ENCODE measurements around the gene DENND1A.

The DENND1A gene

DNA sequence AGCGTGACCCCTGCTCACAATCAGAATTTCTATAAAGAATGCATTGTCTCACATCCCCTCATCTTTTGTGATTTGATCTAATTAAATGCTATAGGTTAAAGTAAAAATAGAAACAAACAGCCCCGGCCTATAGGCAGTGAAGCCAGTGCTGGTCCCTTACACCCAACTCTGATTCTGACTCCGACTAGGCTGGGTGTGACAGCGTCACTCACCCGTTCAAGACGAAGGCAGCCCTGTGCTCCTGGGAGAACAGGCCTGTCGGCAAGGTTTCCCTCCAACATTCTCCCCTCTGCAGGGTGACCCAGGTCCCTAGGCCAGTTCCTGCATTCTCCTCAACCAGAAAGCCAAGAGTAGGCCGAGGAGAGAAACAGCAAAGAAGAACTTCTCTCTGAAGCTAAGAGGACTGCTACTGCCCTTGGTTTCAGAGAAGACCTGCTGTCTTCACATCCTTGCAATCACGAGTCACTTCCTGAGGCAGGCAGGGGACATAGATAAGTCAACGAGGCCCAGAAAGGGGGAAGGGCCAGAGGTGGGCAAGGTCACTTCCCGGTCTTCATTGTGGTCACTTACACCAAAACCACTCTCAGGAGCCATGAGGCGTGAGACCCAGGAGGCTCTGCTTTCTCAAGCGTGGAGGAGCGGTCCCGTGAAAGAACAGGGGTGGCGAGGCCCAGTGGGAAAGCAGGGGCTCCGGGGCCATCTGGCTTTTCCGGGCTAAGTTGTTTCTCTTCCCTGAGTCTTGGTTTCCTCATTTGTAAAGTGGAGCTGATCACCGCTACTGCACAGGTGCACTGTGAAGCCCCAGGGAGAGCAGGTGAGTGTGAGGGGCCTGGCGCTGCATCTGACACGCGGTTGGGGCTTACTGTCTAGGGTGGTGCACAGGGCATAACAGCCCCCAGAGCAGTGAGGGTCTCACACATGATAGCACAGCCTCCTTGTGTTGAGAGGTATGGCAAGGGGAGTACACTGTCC is 373.2 kb downstream of the DENND1A start:
- FAIRE-seq, result no peak

DNA sequence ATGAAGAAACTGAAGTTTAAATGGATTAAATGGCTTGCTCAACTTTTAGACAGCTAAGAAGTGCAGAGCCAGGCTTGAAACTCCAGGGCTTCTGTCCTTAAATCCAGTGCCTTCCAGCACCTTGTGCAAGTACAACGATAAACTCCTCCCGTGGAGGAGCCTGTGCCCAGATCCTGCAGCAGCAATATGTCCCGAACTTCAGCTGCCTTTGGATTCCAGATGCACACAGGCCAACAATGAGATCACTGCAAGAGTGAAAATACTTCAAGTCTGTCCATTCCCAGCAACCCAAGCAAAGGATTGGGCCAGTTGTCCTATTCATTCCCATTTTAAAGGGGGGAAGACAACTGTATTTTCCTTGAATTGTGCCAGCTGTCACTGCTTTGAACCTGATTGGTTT is 374.3 kb downstream of the DENND1A start:
- no peak for FAIRE-seq

DNA sequence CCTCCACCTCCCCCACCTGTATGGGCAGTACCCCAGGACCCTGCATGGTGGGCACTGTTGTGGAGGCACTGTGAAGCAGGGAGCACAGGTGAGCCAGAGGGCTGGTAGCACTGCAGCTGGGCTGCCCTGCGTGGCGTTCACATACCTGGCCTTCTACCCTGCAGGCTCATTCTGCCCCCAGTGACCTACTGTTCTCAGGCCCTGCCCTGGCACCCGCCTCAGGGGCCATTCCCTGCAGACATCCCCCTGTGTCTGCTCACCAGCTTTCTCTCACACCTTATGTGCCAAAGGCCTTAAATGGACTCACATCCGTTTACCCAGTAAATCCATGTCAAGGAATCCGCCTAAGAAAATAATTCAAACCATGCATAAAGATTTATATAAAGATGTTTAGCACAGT is 377.4 kb downstream of the DENND1A start:
- FAIRE-seq, result no peak

DNA sequence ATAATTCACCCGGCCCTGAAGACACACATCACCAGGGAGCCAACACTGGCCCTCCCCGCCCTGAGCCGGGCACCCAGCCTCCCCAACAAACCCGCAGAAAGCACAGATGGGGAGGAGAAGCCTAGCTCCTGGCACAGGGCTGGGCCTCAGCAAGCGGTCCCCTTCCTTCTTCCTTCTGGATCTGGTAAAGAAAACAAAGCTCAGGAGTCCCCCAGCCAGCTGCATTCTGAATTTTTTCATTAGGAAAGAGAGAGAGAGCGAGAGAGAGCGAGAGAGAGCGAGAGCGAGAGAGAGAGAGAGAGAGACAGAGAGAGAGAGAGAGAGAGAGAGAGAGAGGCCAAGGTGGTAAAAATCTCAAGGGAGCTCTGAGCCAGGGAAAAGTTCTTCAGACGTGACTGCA is 378.2 kb downstream of the DENND1A start:
- no peak for FAIRE-seq

DNA sequence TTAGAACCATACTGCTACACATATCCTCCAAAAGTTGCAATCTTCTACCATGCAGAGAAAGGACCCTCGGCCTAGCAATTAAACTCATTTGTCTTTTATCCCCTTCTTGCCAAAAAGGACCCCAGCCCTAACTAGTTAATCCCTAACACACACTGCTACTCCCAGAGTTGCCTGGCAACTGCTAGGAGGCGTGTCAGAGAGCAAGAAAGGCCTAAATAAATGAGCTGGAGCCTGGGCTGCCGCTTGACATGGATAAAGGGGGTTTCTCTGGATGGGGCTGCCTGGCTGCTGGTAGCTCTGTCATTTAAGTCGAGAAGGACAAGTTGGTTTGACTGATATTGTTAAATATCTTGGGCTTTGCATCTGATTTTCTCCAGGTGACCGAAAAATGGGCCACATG is 379.1 kb downstream of the DENND1A start:
- FAIRE-seq, result no peak

DNA sequence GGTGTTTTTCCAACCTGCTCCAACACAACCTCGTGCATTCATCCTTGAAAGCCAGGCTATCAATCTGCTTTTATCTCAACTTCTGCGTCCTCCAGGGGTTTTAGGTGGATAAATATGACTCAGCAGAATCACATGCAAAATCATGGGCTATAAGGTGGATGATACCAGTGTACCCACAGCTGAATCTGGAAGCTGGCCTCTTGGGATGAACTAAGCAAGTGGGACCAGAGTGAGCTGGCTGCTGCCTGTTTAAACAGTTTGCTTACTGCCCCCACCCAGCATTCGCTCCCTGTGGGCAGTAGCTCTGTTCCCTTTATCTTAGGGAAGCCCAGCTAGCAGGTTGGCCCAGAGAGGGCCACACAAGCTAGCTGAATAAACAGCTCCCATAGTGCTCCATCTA is 379.9 kb downstream of the DENND1A start:
- no peak for FAIRE-seq

DNA sequence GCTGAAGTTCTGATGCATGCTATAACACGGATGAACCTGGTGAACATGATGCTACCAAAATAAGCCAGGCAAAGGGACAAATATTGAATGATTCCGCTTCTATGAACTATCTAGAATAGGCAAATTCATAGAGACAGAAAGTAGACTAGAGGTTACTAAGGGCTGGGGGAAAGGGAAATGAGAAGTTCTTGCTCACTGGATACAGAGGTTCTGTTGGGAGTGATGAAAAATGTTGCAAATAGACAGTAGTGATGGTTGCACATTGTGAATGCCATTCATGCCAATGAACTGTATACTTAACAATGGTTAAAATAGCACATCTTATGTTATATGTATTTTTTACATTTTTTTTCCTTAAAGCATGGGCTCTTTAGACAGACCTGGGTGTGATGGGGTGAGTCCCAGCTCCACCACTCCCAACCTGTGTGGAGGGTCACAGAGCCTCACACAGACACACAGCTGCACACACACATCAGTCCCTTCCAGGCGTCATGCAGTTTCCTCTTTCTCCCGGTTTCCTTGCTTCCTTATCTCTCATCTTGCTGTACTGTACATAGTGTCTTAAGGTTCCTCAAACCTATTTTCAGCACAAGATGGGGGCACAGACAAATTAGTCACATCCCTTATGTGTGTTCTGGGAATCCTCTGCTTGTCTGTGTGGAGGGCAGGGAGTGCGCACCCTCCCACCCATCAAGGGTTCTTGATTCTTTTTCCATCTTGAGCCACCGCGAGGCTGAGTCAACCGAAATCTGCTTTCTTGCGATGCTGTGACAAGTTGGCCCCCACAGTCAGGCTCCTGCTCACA is 381.0 kb downstream of the DENND1A start:
- no peak for FAIRE-seq

DNA sequence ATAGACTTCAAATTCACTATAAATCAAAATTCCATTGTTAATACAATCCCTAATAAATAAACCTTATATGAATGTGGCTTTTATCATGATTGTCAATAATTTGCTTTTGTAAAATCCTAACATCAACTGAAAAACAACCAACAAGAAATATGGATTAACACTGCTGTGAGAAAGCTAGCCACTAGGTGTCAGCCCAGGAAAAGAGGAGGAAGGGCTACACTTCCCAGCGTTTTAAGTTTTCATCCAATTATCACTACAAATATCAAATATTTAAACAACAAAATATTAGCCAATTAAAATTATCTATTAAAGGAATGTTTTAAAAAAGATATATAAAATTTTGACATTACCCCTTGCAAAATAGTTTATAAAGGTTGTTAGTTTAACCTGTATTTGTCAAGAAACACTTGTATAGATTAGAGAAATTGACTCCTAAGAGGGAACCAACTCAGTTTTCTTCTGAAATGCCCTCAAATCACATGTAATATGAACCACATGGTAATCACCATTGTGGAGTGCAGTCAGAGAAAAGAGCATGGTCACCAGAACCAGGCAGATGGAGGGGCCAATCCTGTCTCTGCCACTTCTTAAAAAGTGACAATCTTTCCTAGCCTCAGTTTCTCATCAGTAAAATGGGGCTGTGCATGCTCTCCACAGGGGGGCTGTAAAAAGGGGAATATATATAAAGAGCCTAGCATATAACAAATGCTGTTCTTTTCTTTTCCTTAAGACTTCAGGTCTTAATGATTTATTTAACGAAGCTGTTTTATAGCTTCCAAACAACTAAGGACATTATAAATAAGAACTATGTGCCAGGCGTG is 385.7 kb downstream of the DENND1A start:
- peak; percentile 24 for FAIRE-seq

DNA sequence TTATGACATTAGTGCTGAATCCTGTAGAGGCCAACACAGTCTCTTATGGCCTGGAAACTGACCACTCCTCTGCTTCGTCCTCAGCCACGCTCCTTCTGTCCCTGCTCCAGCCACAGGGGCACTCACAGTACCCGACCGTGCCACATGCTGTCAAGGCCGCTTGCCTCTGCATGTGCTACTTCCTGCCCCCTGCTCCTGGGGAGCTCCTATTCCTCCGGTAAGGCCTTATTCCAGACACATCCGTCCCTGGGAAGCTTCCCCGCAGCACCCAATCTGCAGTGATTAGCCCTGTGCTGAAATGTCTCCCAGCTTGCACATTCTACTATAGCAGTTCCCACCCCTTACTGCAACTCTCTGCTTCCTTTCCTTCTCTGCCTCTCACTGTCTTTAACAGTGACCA is 386.4 kb downstream of the DENND1A start:
- FAIRE-seq, result no peak

DNA sequence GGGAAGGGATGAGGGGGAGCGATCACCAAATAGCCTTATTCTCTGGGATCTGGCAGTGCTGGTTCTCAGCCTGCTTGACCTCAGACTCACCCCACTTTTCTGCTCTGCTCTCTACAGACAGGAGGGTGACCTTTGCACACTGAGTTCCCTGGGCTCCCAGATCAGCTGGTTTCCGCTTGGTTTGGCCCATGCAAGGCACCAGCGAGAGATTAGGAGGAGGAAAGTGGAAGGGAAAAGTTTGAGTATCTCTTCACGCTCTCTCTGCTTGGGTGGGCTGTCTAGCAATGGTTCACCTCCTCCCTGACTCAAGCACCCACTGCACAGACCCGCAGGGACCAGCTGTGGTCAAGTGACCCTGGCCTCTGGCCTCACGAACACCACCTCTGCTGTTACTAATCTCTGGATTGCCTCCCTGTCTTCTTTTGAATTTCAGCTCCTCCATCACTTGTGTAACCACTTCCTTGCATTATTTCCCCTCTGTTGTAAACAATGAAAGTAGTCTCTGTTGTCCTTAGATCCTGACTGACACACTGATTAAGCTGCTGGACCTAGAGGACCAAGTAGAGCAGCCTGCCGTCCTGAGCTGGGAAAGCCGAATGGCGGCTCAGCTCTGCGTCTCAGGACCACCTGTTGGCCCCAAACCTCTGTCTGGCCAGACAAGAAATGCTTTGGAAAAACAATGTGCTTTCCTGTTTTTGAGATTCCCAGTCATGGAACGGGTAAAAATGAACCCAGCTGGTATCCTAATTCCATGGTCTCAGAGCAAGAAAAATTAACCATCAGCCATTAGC is 387.3 kb downstream of the DENND1A start:
- FAIRE-seq, result no peak

DNA sequence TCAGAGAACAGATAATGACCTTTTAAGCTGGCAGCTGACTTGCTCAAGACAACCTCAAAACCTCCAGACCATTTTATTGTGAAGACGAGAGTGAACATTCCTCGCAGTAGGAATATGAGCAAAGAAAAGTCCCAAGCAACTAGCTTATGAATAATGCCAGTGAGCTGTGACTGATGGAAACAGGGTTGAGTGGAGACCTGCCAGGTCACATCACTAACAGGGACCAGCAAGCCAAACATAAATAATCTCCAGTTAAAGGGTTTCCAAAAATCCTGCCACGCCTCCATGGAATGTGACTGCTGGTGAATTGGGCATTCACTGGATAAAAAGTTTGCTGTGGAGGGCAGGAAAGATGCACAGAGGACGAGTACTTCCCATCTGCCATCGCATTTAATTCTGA is 388.5 kb downstream of the DENND1A start:
- no peak for FAIRE-seq

DNA sequence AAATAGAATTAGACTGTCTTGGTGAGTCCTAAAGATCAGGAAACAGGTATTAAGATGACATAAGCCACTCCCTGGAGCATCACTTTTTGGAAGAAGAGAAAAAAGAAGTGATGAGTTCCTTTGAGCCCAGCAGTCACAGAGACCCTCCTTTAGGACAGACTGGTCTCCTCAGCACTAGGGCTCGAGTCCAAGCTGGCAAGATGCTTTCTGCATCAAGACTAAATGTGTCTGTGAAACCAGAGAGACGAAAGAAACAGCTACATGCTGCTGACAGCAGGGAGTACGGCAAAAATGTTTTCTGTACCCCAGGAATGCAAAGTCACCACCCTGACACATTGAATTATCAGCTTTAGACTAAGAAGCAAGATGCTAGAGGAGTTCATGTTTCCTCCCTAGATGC is 389.5 kb downstream of the DENND1A start:
- FAIRE-seq, result no peak

DNA sequence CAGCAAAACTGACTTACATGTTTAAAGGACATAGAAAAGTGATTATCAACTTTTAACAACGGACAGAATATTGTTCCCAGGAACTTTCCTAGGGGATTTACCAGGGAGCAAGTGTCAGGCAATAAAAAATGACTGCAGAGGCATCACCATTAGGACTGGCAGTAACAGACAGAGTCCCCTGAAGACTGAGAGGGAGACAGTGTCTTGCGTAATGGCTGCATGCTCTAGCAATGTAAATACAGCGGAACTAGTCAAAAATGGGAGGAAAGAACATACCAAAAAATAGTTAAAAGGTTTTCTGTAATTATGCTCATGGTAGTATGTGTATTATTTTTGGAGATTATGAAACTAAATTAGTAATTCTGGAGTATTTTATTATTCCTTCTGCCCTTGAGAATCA is 392.1 kb downstream of the DENND1A start:
- FAIRE-seq, result no peak

DNA sequence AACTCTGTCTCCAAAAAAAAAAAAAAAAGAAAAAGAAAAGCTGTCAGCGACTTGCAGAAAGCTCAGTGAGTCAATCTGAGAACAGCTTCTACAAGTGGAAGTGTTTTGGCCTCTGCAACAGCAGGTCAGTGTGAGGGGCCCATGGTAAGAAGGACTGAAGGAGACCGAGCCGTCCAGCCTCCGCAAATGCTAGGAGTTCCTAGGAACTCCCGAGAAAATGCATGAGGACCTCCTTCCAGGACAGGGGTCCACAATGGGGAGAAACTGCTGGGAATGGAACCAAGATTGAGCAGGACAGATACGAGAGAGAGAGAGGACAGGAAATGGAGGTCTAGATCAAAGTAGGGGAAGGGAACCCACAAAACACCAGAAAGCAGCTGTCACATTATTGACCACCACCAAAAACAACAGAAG is 393.5 kb downstream of the DENND1A start:
- no peak for FAIRE-seq

DNA sequence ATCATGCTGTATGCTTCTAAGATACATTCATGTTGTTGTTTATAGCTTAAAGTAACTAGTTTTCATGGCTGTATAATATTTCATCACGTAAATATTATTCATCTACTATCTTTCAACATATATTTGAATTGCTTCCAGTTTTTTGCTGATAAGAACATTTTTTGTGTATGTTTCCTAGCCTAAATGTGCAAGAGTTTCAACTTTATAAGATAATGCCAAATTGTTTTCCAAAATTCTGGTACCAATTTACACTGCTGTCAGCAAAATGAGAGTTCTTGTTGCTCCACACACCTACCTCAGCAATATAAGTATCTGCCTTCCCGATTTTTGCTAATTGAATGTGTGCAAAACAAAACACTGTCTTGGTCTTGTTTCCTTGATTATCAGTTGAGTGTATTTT is 395.6 kb downstream of the DENND1A start:
- FAIRE-seq, result no peak

DNA sequence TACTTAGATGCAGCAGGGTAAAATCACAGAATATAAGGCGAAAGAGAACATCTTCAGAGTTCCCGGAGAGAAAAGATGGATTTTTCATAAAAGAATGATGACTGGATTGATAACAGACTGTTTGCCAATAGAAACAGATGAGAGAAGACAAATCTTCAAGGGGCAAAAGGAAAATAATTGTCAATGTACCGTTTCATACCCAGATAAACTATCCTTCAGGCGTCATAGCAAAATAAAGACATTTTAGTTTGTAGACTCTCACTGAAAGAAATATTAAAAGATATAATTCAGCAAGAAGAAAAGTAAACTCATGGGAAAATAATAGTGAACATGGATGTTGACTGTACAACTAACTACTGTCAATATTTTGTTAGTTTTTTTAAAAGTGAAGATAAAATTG is 399.7 kb downstream of the DENND1A start:
- FAIRE-seq, result no peak

DNA sequence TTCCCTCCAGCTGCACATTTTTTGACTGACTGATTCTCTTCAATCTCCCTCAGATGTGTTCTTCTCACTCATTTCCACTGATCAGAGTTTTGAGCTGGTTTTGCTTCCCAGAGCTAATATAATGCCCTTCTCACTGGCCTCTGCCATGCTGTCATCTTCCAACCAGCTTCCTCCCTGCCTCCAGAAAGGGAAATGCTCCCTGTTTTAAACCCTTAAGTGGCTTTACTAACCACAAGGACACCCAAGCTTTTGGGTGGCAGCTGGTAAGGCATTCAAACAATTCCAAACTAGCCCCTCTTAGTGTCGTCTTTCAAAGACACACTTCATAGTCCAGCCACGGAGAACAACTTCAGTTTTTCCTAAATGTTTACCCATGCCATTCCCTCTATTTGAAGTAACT is 401.4 kb downstream of the DENND1A start:
- no peak for FAIRE-seq

DNA sequence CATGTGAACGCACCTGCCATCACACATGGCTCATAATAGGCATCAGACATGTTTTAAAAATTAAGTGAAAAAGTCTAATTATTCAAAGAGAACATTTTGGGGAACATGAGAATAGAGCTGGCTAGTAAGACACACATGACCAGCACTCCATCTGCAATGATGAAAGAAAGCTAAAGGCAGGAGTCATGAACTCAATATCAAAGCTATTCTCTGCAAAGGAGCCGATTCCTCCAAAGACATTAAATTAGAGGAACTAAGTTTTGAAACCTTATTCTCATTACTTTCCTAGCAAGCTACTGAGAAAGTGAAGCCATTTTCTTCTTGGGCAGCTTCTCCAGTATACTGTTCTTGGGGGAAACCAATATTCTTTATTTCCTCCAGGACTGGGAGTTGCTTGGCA is 401.9 kb downstream of the DENND1A start:
- no peak for FAIRE-seq

DNA sequence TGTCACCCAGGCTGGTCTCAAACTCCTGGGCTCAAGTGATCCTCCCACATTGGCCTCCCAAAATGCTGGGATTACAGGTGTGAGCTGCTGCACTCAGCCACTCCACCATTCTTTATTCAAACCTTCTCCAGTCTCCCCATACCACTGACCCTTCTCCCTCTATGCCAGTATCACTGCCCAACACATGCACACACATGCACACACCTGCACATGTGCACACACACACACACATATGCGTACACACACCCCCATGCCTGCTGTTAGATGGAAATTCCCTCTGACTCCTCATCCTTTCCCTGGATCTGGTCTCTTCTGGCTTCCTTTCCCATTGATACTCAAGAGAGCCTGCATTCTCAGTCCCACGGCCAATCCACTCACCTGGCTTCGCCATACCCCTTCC is 404.0 kb downstream of the DENND1A start:
- no peak for FAIRE-seq

DNA sequence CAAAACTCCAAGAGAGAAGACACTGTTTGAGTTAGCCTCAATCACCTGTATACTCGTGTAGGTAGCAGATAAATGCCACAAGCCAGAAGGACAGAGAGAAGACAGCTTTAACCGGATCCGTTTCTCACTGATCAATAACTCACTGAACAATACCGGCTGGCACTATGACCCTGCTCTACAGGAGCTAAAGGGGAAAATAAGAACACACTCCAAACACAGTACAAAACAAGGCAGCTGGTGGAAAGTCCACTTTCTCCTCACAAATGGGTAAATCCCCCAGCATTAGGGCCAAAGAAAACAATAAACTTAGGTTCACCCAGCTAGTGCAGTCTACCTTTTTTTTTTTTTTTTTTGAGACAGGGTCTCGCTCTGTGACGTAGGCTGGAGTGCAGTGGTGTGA is 404.5 kb downstream of the DENND1A start:
- no peak for FAIRE-seq

DNA sequence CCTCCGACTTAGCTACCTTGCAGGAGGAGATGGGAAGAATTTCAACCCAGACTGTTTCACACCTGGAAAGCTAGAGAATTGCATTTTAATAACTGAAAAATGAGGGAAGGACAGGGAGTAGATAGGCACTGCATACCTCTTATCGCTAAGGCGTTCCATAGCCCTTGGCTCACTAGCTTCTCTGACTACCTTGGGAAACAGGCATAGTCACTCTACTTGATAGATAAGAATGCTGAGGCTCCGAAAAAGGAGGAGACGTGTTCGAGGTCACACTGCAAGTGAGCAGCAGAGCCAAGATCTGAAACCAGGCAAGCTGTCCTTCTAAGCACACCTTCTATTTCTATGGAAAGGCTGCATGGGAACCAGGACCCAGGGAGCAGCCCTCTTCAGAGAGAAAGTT is 405.1 kb downstream of the DENND1A start:
- FAIRE-seq, result no peak

DNA sequence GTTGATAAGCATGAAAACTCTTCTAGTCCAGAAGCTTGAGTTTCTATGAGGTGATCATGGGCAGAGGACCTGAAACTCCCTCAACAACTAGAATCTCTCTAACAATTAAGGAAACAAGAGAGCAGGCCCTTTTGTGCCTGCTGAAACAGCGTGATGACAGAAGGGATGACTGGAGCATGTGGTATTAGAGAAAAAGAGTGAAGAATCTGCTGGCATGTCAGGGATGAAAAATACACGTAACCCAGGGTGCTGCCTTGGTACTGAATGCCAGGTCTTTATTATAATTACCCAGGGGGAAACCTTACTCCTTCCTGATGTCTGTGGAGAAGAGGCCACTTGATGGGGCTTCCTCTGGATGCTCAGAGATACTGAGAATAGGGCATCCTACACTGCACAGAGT is 406.1 kb downstream of the DENND1A start:
- no peak for FAIRE-seq

Data from colon (tissue), 2 donors.